SK-N-SH treated with all-trans-retinoic acid at 6 μM for 48 hours (cell line): ENCODE measurements around the gene SFMBT2.

Experiments
- ATAC-seq: fragments of 200-7000 bp; cut with Tn5 transposase; 3 replicates; pipeline ENCODE4 v1.9.1; 2020; ENCODE audit warnings: mild to moderate bottlenecking, moderate library complexity
- ARNTL ChIP-seq: fragments of 450-650 bp; formaldehyde crosslinking; IDR thresholded peaks from 2 replicates; pipeline ENCODE4 v1.5.0; 2020; ENCODE audit warnings: low read depth, mild to moderate bottlenecking, moderate library complexity, borderline replicate concordance
- BACH2 ChIP-seq: fragments of 250-450 bp; sonication (Bioruptor Pico); IDR thresholded peaks from 2 replicates; pipeline ENCODE4 v1.9.0; 2021; ENCODE audit warnings: mild to moderate bottlenecking, borderline replicate concordance
- CREB5 ChIP-seq: fragments of 250-450 bp; sonication (Bioruptor Pico); IDR thresholded peaks from 2 replicates; pipeline ENCODE4 v1.5.1; 2020; ENCODE audit warnings: low read depth, mild to moderate bottlenecking, moderate library complexity
- CSDC2 ChIP-seq: fragments of 250-450 bp; sonication (Bioruptor Pico); IDR thresholded peaks from 2 replicates; pipeline ENCODE4 v1.5.0; 2020; ENCODE audit warnings: mild to moderate bottlenecking, moderate library complexity
- ESRRG ChIP-seq: fragments of 250-450 bp; sonication (Bioruptor Pico); IDR thresholded peaks from 2 replicates; pipeline ENCODE4 v1.6.1; 2021; ENCODE audit warnings: mild to moderate bottlenecking
- GLIS3 ChIP-seq: fragments of 250-450 bp; sonication (Bioruptor Pico); IDR thresholded peaks from 2 replicates; pipeline ENCODE4 v1.5.0; 2020; ENCODE audit warnings: mild to moderate bottlenecking, moderate library complexity
- ISL1 ChIP-seq: fragments of 250-450 bp; sonication (Bioruptor Pico); IDR thresholded peaks from 2 replicates; pipeline ENCODE4 v2.1.2; 2022; ENCODE audit warnings: mild to moderate bottlenecking, moderate library complexity
- OSR1 ChIP-seq: fragments of 250-450 bp; sonication (Bioruptor Pico); IDR thresholded peaks from 2 replicates; pipeline ENCODE4 v1.8.0; 2022; ENCODE audit warnings: moderate library complexity, mild to moderate bottlenecking, inconsistent platforms
- POU6F1 ChIP-seq: fragments of 250-450 bp; sonication (Bioruptor Pico); IDR thresholded peaks from 2 replicates; pipeline ENCODE4 v1.8.0; 2021; ENCODE audit warnings: low read depth, mild to moderate bottlenecking, moderate library complexity, borderline replicate concordance
- PPARA ChIP-seq: fragments of 250-450 bp; sonication (Bioruptor Pico); IDR thresholded peaks from 2 replicates; pipeline ENCODE4 v1.5.0; 2020; ENCODE audit warnings: mild to moderate bottlenecking, borderline replicate concordance
- RARB ChIP-seq: fragments of 250-450 bp; sonication (Bioruptor Pico); IDR thresholded peaks from 2 replicates; pipeline ENCODE4 v1.8.0; 2021; ENCODE audit warnings: mild to moderate bottlenecking, moderate library complexity
- SNAI2 ChIP-seq: fragments of 250-450 bp; sonication (Bioruptor Pico); IDR thresholded peaks from 2 replicates; pipeline ENCODE4 v1.5.0; 2020; ENCODE audit warnings: mild to moderate bottlenecking, moderate library complexity
- TCF4 ChIP-seq: fragments of 250-450 bp; sonication (Bioruptor Pico); IDR thresholded peaks from 2 replicates; pipeline ENCODE4 v1.8.0; 2021; ENCODE audit warnings: mild to moderate bottlenecking, moderate library complexity, borderline replicate concordance
- ZC3H10 ChIP-seq: fragments of 250-450 bp; sonication (Bioruptor Pico); IDR thresholded peaks from 2 replicates; pipeline ENCODE4 v1.5.1; 2021; ENCODE audit warnings: mild to moderate bottlenecking, moderate library complexity
- ZFP3 ChIP-seq: fragments of 250-450 bp; sonication (Bioruptor Pico); IDR thresholded peaks from 2 replicates; pipeline ENCODE4 v1.5.0; 2020; ENCODE audit warnings: mild to moderate bottlenecking, moderate library complexity
- ZFP30 ChIP-seq: fragments of 450-650 bp; formaldehyde crosslinking; IDR thresholded peaks from 2 replicates; pipeline ENCODE4 v1.5.0; 2022; ENCODE audit warnings: mild to moderate bottlenecking, moderate library complexity
- ZNF565 ChIP-seq: fragments of 450-650 bp; formaldehyde crosslinking; conservative IDR thresholded peaks from 2 replicates; pipeline ENCODE4 v1.5.0; 2020; ENCODE audit warnings: low read depth, mild to moderate bottlenecking, moderate library complexity
- ZNF70 ChIP-seq: fragments of 450-650 bp; formaldehyde crosslinking; IDR thresholded peaks from 2 replicates; pipeline ENCODE4 v1.5.0; 2020; ENCODE audit warnings: mild to moderate bottlenecking, moderate library complexity
- ZNF8 ChIP-seq: fragments of 450-650 bp; formaldehyde crosslinking; IDR thresholded peaks from 2 replicates; pipeline ENCODE4 v1.5.0; 2020; ENCODE audit warnings: mild to moderate bottlenecking, moderate library complexity
- TF ChIP-seq, protein P1 (sequence below): fragments of 250-450 bp; sonication (Bioruptor Pico); IDR thresholded peaks from 2 replicates; pipeline ENCODE4 v1.8.0; 2020; ENCODE audit warnings: mild to moderate bottlenecking, moderate library complexity, borderline replicate concordance
- TF ChIP-seq, protein P2 (sequence below): fragments of 250-450 bp; sonication (Bioruptor Pico); IDR thresholded peaks from 2 replicates; pipeline ENCODE4 v1.5.1; 2021; ENCODE audit warnings: mild to moderate bottlenecking, moderate library complexity

The SFMBT2 gene

GRCh38 chr10:7334642-7334964 is 76.2 kb downstream of the SFMBT2 start (continued):
- TF ChIP-seq, protein P1, sequence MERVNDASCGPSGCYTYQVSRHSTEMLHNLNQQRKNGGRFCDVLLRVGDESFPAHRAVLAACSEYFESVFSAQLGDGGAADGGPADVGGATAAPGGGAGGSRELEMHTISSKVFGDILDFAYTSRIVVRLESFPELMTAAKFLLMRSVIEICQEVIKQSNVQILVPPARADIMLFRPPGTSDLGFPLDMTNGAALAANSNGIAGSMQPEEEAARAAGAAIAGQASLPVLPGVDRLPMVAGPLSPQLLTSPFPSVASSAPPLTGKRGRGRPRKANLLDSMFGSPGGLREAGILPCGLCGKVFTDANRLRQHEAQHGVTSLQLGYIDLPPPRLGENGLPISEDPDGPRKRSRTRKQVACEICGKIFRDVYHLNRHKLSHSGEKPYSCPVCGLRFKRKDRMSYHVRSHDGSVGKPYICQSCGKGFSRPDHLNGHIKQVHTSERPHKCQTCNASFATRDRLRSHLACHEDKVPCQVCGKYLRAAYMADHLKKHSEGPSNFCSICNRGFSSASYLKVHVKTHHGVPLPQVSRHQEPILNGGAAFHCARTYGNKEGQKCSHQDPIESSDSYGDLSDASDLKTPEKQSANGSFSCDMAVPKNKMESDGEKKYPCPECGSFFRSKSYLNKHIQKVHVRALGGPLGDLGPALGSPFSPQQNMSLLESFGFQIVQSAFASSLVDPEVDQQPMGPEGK (CRISPR knock-in tag): no peak
- TF ChIP-seq SNAI2 (CRISPR knock-in tag) (no peak), GLIS3 (CRISPR knock-in tag) (no peak)

- TF ChIP-seq CREB5 (CRISPR knock-in tag) (no peak), POU6F1 (no peak), ESRRG (CRISPR knock-in tag) (no peak), ZNF8 (CRISPR knock-in tag) (no peak), PPARA (CRISPR knock-in tag) (no peak), ISL1 (CRISPR knock-in tag) (no peak)
- TF ChIP-seq, protein P1 (CRISPR knock-in tag): no peak
- no peak for ATAC-seq
Measured at GRCh38 chr10:7333961-7334641, 76.7 kb downstream of the SFMBT2 start.

GRCh38 chr10:7329219-7329618 is 81.6 kb downstream of the SFMBT2 start:
- ATAC-seq: no peak
- no peak for TF ChIP-seq GLIS3 (CRISPR knock-in tag)
- no peak for TF ChIP-seq BACH2
- TF ChIP-seq, protein P1 (CRISPR knock-in tag): no peak
- TF ChIP-seq ZC3H10: no peak
- TF ChIP-seq, protein P2, sequence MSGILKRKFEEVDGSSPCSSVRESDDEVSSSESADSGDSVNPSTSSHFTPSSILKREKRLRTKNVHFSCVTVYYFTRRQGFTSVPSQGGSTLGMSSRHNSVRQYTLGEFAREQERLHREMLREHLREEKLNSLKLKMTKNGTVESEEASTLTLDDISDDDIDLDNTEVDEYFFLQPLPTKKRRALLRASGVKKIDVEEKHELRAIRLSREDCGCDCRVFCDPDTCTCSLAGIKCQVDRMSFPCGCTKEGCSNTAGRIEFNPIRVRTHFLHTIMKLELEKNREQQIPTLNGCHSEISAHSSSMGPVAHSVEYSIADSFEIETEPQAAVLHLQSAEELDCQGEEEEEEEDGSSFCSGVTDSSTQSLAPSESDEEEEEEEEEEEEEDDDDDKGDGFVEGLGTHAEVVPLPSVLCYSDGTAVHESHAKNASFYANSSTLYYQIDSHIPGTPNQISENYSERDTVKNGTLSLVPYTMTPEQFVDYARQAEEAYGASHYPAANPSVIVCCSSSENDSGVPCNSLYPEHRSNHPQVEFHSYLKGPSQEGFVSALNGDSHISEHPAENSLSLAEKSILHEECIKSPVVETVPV (CRISPR knock-in tag): no peak
- TF ChIP-seq ESRRG (CRISPR knock-in tag): no peak
- no peak for TF ChIP-seq RARB (CRISPR knock-in tag)
- TF ChIP-seq ZFP3 (CRISPR knock-in tag): no peak
- TF ChIP-seq, all 23 proteins: peak for 0

- ATAC-seq: no peak
- TF ChIP-seq TCF4: no peak
- TF ChIP-seq CREB5 (CRISPR knock-in tag): no peak
- TF ChIP-seq ZC3H10: no peak
- TF ChIP-seq ARNTL: no peak
- no peak for TF ChIP-seq ZFP30 (CRISPR knock-in tag)
- no peak for TF ChIP-seq ZNF8 (CRISPR knock-in tag)
- TF ChIP-seq POU6F1: no peak
- no peak for TF ChIP-seq PPARA (CRISPR knock-in tag)
- TF ChIP-seq ZNF70: no peak
- no peak for TF ChIP-seq CSDC2 (CRISPR knock-in tag)
- TF ChIP-seq SNAI2 (CRISPR knock-in tag): no peak
- TF ChIP-seq BACH2: no peak
- no peak for TF ChIP-seq ISL1 (CRISPR knock-in tag)
- TF ChIP-seq OSR1 (CRISPR knock-in tag): no peak
- no peak for TF ChIP-seq ZNF565
- TF ChIP-seq, all 23 proteins: peak for 0
Measured at GRCh38 chr10:7327885-7328284, 82.9 kb downstream of the SFMBT2 start.
